Esophagus squamous epithelium (tissue), 5 donors: ENCODE measurements around the gene VRTN. TPM values are rescaled to one million over a fixed set of nuclear protein-coding genes. Genes with fewer than 3 reads are reported as not detected.

Experiments
- DNase-seq: peaks from one replicate; lab custom pipeline; 2025; lab: John Stamatoyannopoulos, UW
- H3K27ac ChIP-seq, 4 donors: fragments of 200-600 bp; sonication (generic); one replicate each; pipeline ENCODE4 v1.5.1; 2016 to 2019; ENCODE audit warnings: mild to moderate bottlenecking in 1 of 4
- H3K27me3 ChIP-seq, 4 donors: fragments of 200-600 bp; sonication (generic); 1 replicate in 3 of 4; 2 replicates in 1 of 4; pipeline versions ENCODE4 v1.5.1 to v1.6.0; 2017 to 2021; ENCODE audit warnings: antibody characterized with exemption in 1 of 4
- H3K36me3 ChIP-seq, 3 donors: fragments of 200-600 bp; sonication (generic); one replicate each; pipeline ENCODE4 v1.5.1; 2016 to 2019
- H3K4me1 ChIP-seq, 3 donors: fragments of 200-600 bp; sonication (generic); one replicate each; pipeline ENCODE4 v1.5.1; 2017 to 2019
- H3K4me3 ChIP-seq, 4 donors: fragments of 200-600 bp; sonication (generic); 1 replicate in 3 of 4; 2 replicates in 1 of 4; pipeline ENCODE4 v1.5.1; 2016 to 2019; ENCODE audit warnings: mild to moderate bottlenecking in 2 of 4, moderate library complexity in 1 of 4
- H3K9me3 ChIP-seq, 3 donors: fragments of 200-600 bp; sonication (generic); one replicate each; pipeline ENCODE4 v1.5.1; 2016 to 2019
- CTCF ChIP-seq, 6 experiments: fragments of 450-650 bp in 4 of 6; fragments of 200-600 bp in 2 of 6; sonication (generic) in 2 of 6; IDR thresholded peaks; one replicate each; pipeline ENCODE4 v1.5.1; 2016 to 2019; ENCODE audit warnings: antibody characterized with exemption in 6 of 6, mild to moderate bottlenecking in 4 of 6, moderate library complexity in 4 of 6
- POLR2A ChIP-seq, 4 donors: fragments of 450-650 bp; IDR thresholded peaks; one replicate each; pipeline ENCODE4 v1.6.1; 2017; ENCODE audit warnings: antibody characterized with exemption in 4 of 4, mild to moderate bottlenecking in 4 of 4, moderate library complexity in 3 of 4
- WGBS, 2 donors: methylation state at CpG; one replicate each; pipeline ENCODE4 v1.1.5; 2018; 5-methylcytosine and 5-hydroxymethylcytosine counted together
- intact Hi-C: fragments of 100-400 bp; cut with DNase I; formaldehyde crosslinking; loops from one replicate; pipeline ENCODE4 v1.15.0; 2022
- total RNA-seq, 4 donors: library from RNA; depleted of rRNA; stranded (reverse); fragments of >200 nt; gene quantifications; one replicate each; pipeline ENCODE4 v1.1.0, GENCODE V29; 2016
- donor health status: DM: yes; HTN: yes; CAD: no.

VRTN gene
- total RNA-seq, 4 donors from 2014 or later: not detected

GRCh38 chr14:74407801-74408154 lies 59.5 kb downstream of the VRTN start:
- no peak for TF ChIP-seq POLR2A (IDR thresholded peaks at IDR 0.05)
- no peak for TF ChIP-seq CTCF (IDR thresholded peaks at IDR 0.05)
- Histone ChIP-seq H3K27ac (no peak overlapping the region), H3K27me3 (peaks cover 0 to 59% (median 0%) of the 10 kb centered on the region in 4 donors), H3K9me3 (no peaks in the 10 kb centered on the region), H3K4me1 (no peaks in the 10 kb centered on the region), H3K4me3 (no peak overlapping the region), H3K36me3 (no peaks in the 10 kb centered on the region)
- 81 to 90% methylated on average over 5 of the region's 5 CpGs for WGBS, 2 donors
- no peak for DNase-seq
- intact Hi-C loops: no loop called here

DNA sequence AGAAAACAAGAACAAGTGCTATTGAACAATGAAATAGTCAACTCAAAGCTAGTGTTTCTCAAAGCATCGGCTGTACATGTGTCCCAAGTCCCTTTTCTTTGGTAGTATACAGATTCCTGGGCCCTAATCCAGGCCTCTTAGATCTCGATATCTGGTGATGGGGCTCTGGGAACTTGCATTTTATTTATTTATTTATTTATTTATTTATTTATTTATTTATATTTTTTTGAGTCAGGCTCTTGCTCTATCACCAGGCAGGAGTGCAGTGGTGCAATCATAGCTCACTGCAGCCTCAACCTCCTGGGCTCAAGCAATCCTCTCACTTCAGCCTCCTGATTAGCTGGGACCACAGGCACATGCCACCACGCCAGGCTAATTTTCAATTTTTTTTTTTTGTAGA lies 60.6 kb downstream of the VRTN start:
- Histone ChIP-seq H3K27ac (no peak overlapping the region), H3K4me1 (no peaks in the 10 kb centered on the region), H3K36me3 (no peaks in the 10 kb centered on the region), H3K9me3 (no peaks in the 10 kb centered on the region), H3K27me3 (peaks cover 0 to 56% (median 0%) of the 10 kb centered on the region in 4 donors), H3K4me3 (no peak overlapping the region)
- intact Hi-C loops: no loop called here
- TF ChIP-seq CTCF (IDR thresholded peaks at IDR 0.05) (no peak), POLR2A (IDR thresholded peaks at IDR 0.05) (no peak)
- no peak for DNase-seq
- WGBS, 2 donors: 92 to 93% methylated on average over 3 of the region's 3 CpGs

- H3K36me3 ChIP-seq: no peaks in the 10 kb centered on the region
- H3K4me3 ChIP-seq: no peak overlapping the region
- intact Hi-C loops: no loop called here
- no peaks in the 10 kb centered on the region for H3K9me3 ChIP-seq
- no peak overlapping the region for H3K27ac ChIP-seq
- no peak for DNase-seq
- H3K27me3 ChIP-seq: peaks cover 0 to 58% (median 0%) of the 10 kb centered on the region in 4 donors
- no peaks in the 10 kb centered on the region for H3K4me1 ChIP-seq
- 100% methylated on average over 1 of the region's 6 CpGs; no CpG with 5 or more reads in 1 of the 2 donors for WGBS, 2 donors
- TF ChIP-seq POLR2A (IDR thresholded peaks at IDR 0.05) (no peak), CTCF (IDR thresholded peaks at IDR 0.05) (no peak)
Measured at GRCh38 chr14:74409441-74409840, 61.2 kb downstream of the VRTN start.

Other genes with a start within 250 kb of the VRTN start
- gene VSX2, start 109.0 kb upstream of the VRTN start, total RNA-seq: not detected
- 10 to 100 TPM; 20.7 to 32.2 (median 23.2) TPM for gene ABCD4, start 45.5 kb upstream of the VRTN start, total RNA-seq
- under 1 TPM in 1 of 4 donors, not detected in 3; 0.19 TPM for gene SYNDIG1L, start 77.7 kb downstream of the VRTN start, total RNA-seq
- 100 to 1,000 TPM; 174 to 331 (median 251) TPM for gene NPC2, start 144.8 kb downstream of the VRTN start, total RNA-seq
- 10 to 100 TPM in 1 of 4 donors, 1 to 10 TPM in 3; 4.6 to 15.1 (median 6.2) TPM for gene ISCA2, start 145.3 kb downstream of the VRTN start, total RNA-seq